Dermis microvascular lymphatic vessel endothelial cell (primary cell): ENCODE results near the gene ACTN1. TPM values are rescaled to one million over a fixed set of nuclear protein-coding genes. Genes with fewer than 3 reads are reported as not detected.
"Not testable (repeated sequence)": the region's sequence is repeated elsewhere in the genome, so short reads cannot be mapped to it uniquely, and the experiment has no call there.

Source experiments
- DNase-seq, 2 donors: peaks; one replicate each; pipeline versions ENCODE4 v3.0.0 to v3.0.0-alpha.2; 2010; ENCODE audit warnings: low read depth in 2 of 2
- total RNA-seq: library from RNA; depleted of rRNA; stranded (reverse); fragments of >200 nt; gene quantifications from 2 replicates; pipeline ENCODE4 v1.2.1, GENCODE V29; 2014

Gene ACTN1
- total RNA-seq = 152 and 367 TPM in 2 replicates

DNA sequence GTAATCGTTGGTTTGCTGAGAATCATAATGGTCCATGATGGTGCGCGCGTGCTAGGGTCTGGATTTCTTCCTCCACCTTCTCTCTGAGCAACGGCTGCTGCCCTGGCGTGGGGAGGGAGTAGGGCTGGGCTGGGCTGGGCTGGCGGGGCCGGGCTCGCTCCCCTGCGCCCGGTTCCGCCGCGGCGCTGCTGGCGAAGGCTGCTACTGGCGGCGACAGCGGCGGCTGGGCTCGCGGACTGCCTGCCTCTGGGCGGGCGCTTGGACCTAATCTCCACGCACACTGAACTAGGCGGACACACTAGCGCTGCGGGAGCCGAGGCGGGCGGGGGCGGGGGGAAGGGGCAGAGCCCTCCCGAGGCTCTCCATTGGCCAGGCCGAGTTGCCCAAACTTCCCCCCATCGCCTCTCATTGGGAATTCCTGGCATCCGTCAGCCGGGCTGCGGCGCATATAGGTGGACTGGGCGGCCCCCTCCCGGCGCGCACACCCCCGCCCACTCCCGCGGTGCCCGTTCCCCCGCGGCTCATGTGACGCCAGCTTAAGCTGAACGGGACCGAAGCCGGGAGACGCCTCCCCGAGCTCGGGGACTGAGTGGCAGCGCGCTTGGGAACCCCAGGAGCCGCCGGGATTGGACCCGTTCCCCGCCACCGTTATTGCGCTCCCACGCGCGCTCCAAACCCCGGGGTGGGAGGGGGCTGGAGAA is at the start of gene ACTN1:
ACTN1 (minus strand) TSS at position 282 of the 701 bp plus-strand sequence; CDS start at position 36, 246 bp downstream.
- DNase-seq = peak; percentile 91 to 98

DNA sequence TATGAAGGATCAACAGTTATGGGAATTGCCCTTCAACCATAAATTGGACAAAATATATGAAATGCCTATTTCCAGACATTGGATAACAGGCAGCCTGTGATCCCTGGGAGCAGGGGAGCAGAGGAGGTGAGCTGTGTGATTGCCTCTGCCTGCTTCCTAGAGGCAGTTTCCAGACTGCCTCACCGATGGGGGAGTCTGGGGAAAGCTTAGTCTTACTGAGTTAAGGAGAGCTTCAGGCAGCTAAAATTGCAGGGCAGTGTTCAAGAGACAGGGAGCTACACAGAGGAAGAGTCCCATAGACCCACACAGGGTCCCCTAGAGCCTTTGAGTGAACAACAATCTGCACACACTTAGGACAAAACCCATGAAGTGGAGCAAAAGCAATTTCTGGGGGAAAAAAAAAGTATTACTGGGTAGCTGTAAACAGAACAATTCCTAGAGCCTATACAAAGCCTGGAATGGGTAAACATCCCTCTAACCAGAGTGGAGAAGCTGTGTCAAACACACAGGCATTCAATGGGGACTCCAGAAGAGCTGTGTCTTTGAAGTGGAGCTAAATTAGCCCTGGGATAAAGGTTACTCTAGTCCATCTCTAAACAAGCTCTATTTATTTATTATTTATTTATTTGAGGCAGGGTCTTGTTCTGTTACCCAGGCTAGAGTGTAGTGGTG is 48.3 kb upstream of the ACTN1 start:
- DNase-seq = no peak

DNA sequence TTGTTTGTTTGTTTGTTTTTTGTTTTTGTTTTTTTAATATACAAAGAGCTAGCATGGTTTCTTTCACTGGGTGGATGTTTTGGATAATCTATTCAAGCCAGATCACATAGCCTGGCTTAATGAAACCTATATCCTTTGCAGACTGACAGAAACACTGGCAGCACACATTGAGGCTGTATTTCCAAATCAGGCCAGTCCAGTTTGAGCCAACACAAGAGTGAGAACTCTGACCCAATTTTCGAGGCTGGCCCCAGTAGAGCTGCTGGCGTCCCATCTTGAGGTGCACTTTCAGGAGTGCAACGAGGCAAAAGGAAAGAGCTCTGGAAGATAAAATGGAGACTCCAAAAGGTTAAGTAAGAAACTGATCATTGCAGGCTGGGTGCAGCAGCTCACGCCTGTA is 43.9 kb upstream of the ACTN1 start:
- DNase-seq = no peak

DNA sequence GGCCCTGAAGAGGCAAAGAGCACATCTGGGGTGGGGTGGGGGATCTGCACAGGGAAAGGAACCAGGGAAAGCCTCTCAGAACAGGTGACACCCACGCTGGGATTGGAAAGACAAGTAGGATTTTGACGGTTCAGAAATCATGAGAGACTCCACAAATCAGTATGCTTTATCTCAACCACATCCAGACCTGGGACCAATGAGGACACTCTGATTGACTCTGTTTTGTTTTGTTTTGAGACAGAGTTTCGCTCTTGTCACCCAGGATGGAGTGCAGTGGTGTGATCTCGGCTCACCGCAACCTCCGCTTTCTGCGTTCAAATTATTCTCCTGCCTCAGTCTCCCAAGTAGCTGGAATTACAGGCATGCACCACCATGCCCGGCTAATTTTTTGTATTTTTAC is 43.0 kb upstream of the ACTN1 start:
- not testable (repeated sequence) for DNase-seq

DNA sequence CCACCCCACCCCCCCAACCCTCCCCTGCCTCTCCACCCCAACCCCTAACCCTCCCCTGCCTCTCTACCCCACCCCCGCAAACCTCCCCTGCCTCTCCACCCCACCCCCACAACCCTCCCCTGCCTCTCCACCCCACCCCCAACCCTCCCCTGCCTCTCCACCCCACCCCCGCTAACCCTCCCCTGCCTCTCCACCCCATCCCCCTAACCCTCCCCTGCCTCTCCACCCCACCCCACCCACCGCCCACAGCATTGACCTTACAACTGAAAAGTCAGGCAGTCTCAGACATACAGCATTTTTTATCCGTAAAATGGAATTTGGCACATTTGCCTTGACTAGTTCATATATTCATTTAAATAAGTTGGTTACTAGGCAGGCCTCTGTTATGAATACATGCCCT is 38.6 kb upstream of the ACTN1 start:
- no peak for DNase-seq

DNA sequence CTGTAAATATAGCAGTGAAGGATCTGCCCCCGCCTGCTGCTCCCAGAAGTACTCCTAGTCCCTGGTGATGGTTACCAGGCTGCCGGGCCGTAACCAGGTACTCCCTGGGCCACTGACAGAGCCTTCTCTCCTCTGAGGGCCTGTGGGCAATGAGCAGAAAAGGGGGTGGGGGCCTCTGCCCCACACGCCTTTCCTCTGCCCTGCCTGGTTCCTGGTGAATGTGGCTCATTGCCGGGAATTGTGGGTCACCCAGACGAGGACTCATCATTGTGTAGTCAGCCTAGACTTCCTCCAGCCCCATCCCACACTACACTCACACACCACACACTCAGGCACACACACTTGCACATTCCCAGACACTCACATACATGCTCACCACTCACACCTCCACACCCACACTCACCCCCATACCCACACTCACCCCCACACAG is 35.7 kb upstream of the ACTN1 start:
- DNase-seq = peak in 1 of 2 donors; percentile 52

DNA sequence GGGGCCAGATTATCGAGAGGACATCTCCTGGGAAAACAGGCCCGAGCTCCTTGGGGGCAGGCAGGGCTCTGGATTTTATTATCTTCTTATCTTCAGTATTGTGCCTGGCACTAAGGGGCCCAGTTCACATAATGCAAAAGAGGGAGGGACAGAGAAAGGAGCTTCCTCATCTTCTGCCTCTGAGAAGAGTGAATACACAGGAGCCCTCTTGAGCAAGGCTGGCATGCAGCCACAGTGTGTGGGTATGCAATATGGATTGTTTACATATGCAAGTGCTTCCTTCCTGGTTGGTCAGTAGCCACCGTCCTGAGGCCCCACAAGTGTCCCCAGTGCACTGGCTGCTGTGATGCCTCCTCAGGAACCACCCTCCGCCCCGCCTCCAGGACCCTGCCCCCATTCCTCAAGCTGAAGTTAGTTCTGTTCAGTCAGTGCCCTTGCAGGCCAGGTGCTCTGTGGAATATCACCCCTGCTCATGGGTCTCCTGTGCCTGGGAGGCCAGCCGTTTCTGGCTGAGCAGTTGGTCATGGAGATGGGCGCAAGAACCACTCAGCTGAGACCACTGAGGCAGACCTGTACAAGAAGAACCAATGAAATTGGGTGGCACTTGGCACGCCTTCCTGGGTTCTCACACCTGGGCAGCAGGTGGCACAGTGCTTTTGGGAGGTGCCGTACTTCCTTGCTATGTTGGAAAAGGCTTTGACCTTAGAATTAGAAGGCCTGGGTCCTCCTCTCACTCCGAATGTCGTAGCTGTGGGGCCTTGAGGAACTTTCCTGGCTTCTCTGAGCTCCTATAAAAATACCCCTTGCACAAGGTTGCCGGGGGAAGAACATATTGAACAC is 35.1 kb upstream of the ACTN1 start:
- DNase-seq = peak in 1 of 2 donors; percentile 72

DNA sequence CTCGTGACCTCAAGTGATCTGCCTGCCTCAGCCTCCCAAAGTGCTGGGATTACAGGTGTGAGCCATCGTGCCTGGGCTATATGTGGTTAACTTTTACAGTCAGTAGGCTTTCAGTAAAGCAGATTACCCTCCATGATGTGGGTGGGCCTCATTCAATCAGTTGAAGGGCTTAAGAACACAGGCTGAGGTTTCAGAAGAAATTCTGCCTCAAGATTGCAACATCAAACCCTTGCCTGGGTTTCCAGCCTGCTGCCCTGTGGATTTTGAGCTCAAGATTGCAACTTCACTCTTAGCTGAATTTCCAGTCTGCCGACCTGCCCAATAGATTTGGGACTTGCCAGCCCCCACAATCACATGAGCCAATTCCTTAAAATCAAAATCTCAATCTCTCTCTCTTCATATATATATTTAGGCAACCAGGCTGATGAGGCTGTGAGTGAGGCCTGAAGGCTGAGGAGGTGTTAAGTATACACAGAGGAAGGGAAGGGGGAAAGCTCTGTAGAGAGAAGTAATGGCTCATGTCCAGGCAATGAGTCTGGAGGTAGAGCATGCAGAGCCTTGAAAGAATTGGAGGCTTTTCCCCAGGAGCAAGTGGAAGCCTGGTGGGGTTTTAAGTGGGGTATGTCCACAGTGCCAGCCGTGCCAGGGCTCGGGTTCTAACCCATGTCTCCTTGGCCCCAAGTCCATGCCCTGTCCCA is 33.3 kb upstream of the ACTN1 start:
- DNase-seq = no peak

DNA sequence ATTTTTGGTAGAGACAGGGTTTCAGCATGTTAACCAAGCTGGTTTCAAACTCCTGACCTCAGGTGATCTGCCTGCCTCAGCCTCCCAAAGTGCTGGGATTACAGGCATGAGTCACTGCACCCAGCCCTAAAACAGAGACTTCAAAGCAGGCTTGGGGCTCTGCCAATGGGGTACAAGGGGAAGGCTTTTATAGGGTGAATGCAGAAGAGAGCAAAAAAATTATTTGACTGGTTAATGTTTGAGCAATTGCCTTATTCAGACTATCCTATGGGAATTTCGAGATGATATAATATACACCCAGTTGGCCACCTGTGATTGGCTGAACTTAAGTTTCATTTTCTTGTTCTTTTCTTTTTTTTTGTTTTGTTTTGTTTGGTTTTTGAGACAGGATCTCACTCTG is 31.5 kb upstream of the ACTN1 start:
- DNase-seq = no peak

DNA sequence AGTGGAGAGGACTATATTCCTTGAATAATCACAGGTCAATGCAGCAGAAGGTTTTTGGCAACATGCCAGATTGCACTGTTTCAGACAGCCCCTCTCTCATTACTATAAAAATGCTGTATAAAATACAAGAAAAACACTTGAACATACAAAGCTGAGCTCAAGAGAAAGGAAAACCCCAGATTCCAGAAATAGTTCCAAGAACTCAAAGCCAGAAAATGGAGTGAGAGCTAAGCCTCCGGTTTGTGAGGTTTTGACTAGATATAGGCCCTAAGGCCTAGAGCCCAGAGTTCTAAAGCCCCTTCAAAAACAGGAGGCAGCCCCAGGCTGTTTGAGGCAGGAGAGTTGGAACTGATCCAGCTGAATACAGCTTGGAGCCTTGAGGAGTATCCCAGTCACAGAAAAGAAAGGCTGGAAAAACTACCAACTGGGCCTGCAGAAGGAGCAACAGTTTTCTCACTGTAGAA is 29.4 kb upstream of the ACTN1 start:
- DNase-seq = peak in 1 of 2 donors; percentile 66

DNA sequence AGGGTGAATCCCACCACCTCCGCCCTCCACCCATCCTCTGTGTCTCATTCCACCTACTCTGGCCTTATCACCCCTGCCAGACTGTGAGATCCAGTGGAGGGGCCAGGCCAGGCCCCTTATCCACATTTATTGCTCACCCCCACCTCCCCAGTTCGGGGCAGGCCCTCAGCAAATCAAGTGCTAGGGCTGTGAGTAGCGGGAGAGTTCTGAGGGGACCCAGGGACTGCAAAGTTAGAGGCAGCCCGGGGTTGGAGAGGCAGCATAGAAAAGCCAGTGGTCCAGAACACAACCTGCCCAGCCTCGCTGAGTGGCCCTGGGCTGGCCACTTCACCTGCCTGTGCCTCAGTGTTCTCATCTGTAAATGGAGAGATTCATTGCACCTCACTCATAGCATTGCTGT is 27.2 kb upstream of the ACTN1 start:
- DNase-seq = no peak

DNA sequence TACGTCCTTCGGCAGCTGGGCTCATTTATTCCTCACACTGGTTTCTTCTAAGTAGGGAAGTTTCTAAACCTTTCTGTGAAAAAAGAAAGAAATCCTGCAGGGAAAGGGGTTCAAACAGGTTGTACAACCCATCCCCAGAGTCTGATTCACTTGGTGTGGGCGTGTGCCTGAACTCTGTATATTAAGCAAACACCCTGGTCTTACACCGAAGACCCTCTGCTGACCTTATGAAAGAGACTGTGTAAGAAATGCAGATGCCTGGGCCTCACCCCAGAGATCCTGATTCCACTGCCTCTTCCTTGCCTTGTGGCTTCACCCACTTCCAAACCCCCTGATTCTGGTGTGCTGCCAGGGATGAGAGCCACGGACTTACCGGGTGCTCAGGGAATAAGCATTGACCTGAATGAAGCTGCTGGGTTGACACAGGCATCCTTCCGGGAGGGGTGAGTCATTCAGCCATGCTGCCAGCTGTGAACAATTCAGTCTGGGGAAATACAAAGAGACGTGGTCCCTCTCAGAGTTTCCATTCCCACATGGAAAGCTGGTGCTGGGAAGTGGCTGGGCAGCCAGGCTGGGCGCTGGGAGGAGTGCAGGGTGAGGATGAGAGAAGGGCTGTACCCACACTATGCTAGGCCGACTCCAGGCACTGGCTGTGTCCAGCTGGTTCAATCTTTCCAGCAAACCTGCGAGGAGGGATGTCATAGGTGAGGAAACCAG is 26.5 kb upstream of the ACTN1 start:
- peak; percentile 99 for DNase-seq

DNA sequence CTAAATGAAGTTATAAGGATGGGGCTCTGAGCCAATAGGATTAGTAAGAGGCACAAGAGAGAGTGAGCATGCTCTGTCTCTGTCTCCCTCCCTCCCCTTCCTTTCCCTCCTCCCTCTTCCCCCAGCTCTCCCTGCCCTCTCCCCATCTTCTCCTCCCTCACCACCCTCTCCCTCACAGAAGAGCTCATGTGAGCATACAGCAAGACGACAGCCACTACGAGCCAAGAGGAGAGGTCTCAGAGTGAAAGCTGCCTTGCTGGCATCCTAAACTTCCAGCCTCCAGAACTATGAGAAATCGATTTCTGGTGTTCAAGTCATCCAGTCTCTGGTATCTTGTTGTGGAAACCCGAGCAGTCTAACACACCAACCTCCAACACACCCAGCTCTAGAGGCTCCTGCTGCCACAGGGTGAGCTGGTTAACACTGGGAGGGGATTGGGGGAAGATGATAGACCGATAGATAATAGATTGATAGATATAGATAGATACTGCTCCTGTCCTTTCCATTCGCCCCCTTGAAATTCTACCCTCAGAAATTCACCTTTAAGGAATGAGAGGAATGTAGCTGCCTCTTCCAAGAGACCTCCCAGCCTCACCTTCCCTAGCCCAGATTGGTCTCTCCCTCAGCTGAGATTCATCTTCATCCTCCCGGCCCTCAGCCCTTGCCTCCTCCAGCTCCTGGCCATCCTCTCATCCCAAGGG is 25.8 kb upstream of the ACTN1 start:
- no peak for DNase-seq

DNA sequence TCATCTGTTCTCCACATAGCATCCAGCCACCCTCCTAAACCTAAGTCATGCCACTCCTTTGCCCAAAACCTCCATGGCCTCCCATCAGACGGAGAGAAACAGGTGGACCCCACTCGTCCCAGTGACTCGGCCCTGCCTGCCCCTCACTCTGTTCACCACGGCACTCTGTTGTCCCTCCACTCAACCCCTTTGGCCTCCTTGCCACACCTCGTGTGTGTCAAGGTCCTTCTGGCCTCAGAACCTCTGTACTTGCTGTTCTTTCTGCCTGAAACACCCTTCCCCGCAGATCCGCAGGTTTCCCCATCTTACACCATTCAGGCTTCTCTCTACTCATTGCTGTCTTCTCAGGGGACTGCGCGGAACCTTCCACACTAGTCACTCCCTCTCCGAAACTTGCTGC is 24.5 kb upstream of the ACTN1 start:
- DNase-seq = no peak

DNA sequence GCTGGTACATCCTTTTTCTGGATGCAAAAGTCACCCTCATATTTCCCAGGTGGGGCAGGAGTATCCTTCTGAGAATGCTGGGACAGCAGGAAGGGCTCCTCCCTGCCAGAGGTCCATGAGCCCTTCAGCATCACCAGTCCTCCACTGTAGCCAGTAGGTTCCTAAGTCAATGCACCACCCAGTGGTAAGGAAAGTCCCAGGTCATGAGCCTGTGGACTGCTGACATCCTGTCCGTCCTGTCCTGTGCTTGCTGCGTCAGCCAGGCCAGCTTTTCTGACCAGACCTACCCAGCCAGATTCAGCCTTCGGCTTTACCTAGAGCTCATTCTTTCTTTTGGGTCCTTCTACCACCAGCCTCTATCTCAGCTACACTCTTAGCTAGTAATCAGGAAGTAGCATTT is 23.0 kb upstream of the ACTN1 start:
- peak; percentile 67 to 77 for DNase-seq

DNA sequence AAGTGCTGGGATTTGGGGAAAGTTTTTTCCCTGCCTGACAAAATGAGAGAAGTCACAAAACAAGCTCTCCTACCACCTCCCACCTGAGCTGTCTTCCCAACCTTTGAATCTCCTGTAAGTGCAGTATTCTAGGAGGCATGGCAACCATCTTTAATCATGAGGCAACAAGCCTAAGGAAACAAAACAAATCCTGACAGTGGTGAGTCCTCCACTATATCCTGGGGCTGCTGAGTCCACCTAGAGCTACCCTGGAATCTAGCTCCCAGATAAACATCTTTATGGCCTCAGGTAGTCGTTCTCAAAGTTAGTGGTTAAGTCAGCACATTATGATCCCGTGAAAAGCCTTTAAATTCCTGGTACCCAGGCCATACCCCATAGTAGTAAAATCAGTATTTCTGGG is 22.3 kb upstream of the ACTN1 start:
- DNase-seq = no peak

DNA sequence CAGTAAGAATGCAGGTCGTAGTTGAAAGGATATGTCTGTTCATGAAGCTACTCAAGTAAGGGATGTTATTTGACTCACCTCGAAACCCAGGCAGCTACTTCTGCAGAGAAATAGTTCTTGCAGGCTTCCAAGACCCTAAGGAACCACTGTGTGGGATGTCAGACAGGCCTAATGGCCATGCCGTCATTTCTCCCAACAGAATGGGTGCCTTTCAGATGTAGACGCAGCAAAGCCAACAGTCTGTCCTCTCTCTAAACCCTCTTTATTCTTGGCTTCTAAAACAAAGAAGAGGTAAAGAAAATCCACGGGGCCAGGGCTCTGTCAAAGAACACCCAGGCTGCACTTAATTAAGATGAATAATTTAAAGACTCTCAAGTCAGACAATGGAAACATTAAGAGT is 19.0 kb upstream of the ACTN1 start:
- DNase-seq = no peak

DNA sequence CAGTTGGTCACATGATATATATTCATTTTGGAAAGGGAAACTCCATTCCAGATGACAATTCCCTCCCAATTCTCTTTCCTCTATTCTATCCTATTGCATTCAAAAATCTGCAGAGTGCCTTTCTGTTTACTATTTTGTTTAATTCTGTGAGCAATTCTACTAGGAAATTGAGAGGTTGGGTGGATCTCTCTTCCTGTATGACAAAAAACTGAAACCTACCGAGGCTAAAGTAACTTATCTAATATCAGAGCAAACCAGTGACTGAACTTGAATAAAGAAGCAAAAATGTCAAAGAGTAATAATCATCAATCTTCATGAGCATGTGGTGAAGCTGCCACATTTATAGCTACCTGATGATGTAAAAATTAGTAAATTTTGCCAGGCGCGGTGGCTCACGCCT is 16.6 kb upstream of the ACTN1 start:
- DNase-seq = no peak

DNA sequence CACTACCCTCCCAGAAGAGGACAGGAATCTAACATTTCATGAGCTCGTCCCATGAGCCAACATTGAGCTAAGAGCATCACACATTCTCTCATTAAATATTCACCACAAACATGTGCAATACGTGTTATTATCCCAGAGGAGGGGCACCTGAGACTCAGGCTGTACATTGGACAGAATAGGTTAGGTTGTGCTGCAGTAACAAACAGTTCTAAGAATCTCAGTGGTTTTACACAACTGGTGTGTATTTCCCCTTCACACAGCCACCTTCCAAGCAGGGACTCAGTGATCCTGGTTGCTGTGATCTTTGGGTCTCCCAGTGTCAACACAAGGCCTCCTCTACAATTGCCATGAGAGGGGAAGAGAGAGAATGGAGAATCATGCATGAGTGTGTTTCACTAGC is 15.0 kb upstream of the ACTN1 start:
- DNase-seq = no peak

DNA sequence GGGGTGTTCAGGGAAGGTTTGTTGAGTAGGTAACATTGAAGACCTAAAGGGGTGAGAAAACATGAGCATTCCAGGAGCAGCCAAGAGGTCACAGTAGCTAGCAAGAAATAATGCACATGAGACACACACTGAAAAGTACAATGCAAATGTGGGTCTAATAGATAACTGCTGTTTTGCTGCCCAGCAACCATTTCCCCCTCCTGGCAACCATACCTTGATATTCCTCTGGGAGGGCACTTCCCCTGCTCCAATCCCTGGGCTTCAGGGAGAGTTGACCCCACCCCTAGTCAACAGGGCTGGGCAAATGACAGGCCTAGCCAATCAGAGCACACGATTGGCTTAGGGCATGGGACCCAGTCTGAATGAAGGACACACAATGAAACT is 8.5 kb upstream of the ACTN1 start:
- peak in 1 of 2 donors; percentile 32 for DNase-seq
